Measurements from ENCODE around the gene GAS7.
"Not testable (repeated sequence)": the region's sequence is repeated elsewhere in the genome, so short reads cannot be mapped to it uniquely, and the experiment has no call there.

Gene GAS7

DNA sequence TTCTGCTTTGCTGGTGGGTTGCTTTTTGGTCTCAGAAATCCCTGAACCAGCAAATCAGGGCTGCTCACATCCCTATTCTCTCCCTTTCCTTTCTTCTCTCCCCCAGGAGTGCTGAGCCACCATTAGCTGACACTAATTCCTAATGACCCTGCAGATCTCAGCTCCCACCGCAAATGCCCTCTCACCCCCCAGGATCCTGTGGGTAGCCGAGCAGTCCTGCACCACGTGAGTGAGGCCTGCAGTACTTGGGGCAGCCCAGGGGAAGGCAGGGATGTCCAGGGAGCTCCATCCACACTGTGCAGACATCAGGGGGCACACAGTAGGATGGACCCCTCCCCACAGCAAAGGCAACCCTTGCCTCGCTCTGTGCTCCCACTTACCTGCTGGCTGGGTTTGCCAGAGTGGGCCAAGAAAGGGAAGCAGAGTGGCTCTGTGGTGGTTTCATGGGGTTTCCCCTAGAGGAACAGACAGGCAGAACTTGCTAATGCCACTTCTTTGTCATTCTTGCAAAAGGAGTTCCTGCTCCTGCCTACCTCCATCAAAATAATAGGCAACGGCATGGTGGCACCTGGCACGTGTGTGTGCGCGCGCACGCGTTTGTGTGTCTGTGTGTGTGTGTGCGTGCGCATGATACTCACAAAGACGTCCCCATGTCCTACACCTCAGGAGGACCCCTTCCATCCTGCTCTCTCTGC, 135.6 kb downstream of the GAS7 start:
- TF ChIP-seq, protein P1, sequence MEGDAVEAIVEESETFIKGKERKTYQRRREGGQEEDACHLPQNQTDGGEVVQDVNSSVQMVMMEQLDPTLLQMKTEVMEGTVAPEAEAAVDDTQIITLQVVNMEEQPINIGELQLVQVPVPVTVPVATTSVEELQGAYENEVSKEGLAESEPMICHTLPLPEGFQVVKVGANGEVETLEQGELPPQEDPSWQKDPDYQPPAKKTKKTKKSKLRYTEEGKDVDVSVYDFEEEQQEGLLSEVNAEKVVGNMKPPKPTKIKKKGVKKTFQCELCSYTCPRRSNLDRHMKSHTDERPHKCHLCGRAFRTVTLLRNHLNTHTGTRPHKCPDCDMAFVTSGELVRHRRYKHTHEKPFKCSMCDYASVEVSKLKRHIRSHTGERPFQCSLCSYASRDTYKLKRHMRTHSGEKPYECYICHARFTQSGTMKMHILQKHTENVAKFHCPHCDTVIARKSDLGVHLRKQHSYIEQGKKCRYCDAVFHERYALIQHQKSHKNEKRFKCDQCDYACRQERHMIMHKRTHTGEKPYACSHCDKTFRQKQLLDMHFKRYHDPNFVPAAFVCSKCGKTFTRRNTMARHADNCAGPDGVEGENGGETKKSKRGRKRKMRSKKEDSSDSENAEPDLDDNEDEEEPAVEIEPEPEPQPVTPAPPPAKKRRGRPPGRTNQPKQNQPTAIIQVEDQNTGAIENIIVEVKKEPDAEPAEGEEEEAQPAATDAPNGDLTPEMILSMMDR (IDR thresholded peaks at IDR 0.05; ENCODE audit: control insufficient read depth, insufficient read depth, low read depth, low read length, missing control alignments), result no peak
- DNase-seq (ENCODE audit: low read depth), result no peak
- H3K4me3 ChIP-seq (ENCODE audit: control insufficient read depth, low read depth, low read length), result no peak overlapping the region

DNA sequence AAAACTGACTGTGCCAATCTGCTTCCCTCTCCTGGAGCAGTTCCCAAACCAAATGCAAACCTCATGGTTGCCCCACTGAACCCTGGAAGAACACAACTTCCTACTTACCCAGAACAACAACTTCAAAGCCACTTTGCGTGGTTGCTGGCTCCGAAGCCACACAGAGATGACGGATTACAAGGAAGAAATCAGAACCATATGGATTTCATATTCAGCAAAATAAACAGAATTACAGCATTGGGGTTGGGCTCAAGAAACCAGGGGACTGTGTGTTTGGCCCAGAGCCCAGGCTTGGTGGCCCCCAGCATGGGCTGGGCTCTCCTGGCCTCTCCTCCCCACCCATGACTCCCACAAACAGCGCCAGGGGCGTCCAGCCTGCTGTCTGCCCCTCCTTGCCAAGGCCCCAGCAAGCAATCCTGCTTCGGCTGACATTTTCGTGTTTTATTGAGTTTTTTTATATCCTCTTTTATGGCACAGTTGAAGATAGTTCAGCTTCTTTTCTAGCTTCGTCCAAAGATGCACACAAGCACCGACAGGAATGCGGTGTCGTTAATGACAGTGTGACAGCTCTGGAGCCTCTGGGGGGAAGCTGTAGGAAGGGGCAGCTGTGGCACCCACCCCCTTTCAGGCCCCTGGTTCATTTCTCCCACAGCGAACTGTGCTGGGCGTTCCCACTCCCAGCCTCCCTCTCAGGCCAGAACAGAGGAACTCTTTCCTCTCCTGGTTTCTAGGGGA, 137.1 kb downstream of the GAS7 start:
- TF ChIP-seq, protein P1 (IDR thresholded peaks at IDR 0.05; ENCODE audit: control insufficient read depth, insufficient read depth, low read depth, low read length, missing control alignments), result no peak
- H3K4me3 ChIP-seq (ENCODE audit: control insufficient read depth, low read depth, low read length), result no peak overlapping the region
- DNase-seq (ENCODE audit: low read depth), result peak; percentile 54

DNA sequence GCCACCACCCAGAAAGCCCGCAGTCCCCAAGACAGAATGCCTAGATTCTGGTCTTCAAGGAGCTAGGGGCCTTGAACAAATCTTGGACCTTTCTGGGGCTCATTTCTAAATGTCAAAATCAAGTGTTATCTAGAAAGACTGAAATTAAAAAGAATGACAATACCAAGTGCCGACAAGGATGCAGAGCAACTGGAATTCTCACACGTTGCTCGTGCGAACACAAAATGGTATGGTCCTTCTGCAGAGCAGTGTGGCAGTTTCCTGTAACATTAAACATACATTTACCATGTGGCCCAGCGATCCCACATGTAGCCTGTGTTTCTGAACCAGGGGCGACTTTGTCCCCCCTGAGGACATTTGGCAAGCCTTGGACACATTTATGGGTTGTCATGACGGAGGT, 137.9 kb downstream of the GAS7 start:
- TF ChIP-seq, protein P1 (IDR thresholded peaks at IDR 0.05; ENCODE audit: control insufficient read depth, insufficient read depth, low read depth, low read length, missing control alignments), result no peak
- no peak for DNase-seq (ENCODE audit: low read depth)
- no peak overlapping the region for H3K4me3 ChIP-seq (ENCODE audit: control insufficient read depth, low read depth, low read length)

DNA sequence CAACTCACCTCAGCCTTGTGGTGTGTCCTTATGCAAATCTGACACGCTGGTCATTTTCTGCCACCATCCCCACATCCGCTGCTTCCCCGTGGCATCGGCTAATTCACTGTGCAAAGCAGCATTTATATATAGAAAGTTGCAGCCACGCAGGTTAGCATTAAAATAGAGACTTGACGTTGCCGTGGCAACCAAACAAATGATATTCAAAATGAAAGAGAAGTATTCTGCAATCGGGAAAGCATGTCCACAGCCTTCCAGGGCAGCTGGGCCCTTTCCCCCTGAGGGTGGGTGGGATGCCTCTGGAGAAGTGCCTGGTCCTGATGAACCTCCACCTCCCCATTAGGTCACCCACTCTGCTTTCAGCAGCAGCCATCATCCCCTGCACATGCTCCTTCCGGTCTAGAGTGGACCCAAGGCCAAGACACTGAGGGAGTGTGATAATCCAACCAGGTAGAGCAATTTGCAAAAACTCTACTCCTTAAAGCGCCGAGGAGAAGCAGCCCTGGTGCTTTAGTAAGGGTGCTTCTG, 138.7 kb downstream of the GAS7 start:
- TF ChIP-seq, protein P1 (IDR thresholded peaks at IDR 0.05; ENCODE audit: control insufficient read depth, insufficient read depth, low read depth, low read length, missing control alignments), result no peak
- H3K4me3 ChIP-seq (ENCODE audit: control insufficient read depth, low read depth, low read length), result no peak overlapping the region
- DNase-seq (ENCODE audit: low read depth), result no peak

DNA sequence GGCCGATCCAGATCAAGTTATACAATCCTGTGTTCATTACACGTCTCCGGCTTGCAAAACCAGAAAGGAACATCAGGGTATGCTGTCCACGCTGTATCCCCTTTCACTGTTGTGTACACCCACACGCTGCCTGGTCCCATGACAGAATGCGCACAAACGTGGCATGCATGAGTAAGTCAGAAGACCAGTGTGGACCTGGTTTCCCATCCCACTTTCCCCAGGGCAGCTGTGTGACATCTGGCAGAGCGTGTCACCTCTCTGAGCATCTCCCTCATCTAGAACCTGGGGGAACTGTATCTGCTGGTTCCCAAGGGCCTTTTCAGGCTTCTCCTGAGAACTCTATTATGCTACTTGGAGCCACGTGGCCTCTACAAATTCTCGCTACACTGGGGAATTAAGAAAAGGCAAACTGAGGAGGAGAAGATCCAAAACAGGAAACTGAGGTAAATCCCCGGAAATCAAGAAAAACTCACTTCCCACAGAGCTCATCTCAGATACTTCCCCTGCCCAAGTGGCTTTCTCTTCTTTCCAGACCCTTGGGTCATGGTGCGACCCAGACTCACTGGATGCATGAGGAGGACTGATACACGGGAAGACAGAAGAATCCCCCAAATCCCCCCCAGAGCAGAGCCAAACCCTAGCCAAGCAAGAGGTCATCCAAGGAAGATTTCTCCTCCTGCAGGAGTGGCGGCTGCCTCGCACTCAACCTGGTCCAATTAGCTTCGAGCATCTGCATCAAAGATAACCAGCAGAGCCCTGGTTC, 139.3 kb downstream of the GAS7 start:
- DNase-seq (ENCODE audit: low read depth), result no peak
- no peak overlapping the region for H3K4me3 ChIP-seq (ENCODE audit: control insufficient read depth, low read depth, low read length)
- TF ChIP-seq, protein P1 (IDR thresholded peaks at IDR 0.05; ENCODE audit: control insufficient read depth, insufficient read depth, low read depth, low read length, missing control alignments), result no peak

DNA sequence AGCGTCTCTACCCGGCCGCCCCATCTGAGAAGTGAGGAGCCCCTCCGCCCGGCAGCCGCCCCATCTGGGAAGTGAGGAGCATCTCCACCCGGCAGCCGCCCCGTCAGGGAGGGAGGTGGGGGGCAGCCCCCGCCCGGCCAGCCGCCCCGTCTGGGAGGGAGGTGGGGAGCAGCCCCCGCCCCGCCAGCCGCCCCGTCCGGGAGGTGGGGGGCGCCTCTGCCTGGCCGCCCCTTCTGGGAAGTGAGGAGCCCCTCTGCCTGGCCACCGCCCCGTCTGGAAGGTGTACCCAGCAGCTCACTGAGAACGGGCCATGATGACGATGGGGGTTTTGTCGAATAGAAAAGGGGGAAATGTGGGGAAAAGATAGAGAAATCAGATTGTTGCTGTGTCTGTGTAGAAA, 140.9 kb downstream of the GAS7 start:
- not testable (repeated sequence) for H3K4me3 ChIP-seq (ENCODE audit: control insufficient read depth, low read depth, low read length); DNase-seq (ENCODE audit: low read depth)

Measured in AG09309 (cell line).